NCI-H146 (cell line): ENCODE results near the gene ERC2.

Experiments
- DNase-seq: peaks from one replicate; lab custom pipeline; 2025; lab: John Stamatoyannopoulos, UW

Gene ERC2

DNA sequence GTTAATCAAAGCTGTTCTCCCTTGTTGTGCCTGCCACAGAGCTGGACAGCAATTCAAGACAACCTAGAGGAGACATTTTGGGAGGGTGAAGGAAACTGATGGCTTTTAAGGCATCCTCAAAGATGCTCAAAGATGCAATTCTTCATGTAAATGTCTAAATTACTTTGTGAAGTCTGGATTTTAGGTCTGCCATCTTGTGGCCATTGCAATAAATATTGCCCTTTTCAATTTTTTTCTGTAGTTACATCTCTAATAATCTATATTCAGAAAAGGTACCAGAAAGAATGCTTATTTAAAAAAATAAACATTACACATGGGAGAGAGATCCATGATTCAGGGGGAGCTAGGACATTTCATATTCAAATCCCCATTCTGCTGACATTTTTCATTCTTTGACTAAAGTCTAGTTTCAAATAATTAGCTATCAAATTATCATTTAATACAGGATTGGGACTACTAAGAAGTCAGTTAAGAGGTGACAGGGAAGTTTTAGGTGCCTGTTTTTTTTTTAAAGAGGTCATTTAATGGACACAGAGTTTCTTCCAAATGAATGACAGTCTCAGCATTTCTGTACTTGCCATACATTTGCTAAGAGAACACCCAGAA is 721.4 kb downstream of the ERC2 start:
- no peak for DNase-seq

DNA sequence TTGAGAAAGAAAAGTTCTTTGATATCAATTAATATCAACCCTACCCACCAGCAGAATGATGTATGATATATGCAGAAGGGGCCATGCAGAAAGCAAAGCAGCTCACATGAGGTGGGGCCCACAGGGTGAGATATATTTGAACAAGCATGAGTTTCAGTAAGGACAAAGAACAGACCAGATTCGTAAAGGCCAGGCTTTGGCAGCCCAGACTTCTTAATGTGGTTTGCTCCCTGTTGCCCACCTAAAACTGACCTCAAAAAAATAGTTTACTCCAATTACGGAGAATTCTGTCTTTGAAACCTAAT is 725.5 kb downstream of the ERC2 start:
- no peak for DNase-seq

DNA sequence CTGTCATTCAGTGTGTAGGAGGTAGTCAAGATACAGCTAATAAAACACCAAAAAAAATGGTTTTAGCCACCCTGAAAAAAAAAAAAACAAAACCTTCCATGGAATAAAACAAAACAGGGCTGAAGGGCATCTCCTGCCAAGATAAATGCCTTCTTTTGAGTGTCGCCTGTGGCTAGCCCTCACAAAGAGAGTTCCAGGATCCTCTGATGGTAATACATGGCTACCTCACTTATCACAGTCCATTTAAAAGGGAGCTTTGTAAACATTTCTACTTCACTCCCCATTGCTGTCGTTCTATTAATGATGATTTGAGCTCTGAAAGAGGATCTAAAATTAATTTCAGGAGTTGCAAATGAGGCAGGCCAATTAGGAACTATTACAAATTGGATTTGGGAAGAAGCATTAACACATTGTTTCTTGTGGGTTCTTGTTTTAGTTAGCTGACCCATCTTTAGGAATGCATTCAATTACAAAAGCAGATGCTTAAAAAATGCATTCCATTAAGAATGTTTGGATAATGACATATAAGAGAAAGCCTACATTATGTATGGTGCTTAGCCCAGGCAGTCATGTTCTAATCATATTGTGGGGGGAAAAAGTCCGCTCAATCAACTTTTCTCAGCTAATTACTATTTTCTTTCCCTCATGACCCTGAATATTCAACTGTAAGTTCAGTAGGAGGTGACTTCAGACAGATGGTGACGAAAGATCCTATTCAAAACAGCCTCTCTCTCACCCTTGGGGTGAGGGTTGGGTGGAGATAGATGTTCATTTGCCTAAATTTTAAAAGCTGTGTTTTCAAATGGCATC is 726.0 kb downstream of the ERC2 start:
- peak; percentile 53 for DNase-seq

DNA sequence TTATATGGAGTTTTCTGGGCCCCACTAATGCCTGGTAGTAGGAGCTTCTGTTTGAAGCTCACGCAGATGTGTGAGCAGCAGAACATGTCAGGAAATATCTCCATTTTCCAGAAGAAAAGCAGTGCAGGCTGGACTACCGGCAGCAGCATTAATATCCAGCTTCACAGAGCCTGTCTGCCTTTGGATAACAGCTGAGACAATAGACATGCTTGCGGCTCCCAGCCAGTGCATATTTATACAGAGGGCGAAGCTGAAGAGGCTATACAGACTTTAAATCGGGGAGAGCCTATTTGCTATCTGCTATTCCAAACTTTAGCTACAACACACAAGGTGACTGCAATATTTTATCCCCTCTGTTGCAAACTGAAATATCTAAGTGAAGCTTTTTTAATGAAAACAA is 731.1 kb downstream of the ERC2 start:
- no peak for DNase-seq

DNA sequence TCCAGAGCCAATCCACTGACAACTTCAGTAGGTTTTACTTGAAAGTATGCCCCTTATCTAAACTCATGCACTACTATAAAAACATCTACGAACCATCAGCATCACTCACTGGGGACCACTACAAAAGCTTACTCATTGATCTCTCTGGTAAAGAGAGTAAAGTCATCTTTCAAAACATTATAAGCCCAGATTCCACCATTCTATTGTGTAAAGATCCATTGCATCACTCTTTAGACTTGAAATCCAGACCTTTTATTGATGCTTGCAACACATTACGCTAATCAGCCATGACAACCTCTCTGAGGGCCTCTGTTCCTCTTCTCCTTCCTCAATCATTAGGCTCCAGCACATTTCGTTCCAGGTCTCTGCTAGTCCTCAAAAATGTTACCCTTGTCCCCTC is 732.3 kb downstream of the ERC2 start:
- no peak for DNase-seq

DNA sequence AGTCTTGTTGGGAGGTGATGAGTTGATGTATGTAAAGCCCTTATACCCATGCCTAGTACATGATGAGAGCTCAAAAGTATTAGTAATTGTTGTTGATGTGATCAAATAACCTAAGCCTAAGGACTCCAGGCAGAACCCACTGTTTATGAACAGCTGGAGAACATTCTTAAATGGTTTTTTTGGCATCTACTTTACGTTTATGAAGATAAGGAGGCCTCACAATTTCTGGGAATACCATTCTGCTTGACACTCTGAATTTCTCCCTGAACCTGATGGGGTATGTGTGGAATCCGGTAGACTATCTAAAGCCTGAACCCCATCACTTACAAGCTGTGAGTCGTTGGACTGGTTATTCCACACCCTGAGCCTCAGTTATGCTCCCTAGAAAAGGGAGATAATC is 736.5 kb downstream of the ERC2 start:
- DNase-seq = no peak

DNA sequence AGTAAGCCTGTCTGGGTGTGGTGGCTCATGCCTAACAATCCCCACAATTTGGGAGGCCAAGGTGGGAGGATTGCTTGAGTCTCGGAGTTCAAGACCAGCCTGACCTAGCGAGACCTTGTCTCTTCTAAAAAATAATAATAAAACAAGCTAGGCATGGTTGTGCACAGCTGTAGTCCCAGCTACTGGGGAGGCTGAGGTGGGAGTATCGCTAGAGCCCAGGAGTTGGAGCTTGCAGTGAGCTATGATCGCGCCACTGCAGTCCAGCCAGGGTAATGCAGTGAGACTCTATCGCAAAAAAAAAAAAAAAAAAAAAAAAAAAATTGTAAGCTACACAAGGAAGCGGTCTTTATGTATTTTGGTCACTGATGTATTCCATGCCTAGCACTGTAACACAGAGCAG is 738.7 kb downstream of the ERC2 start:
- DNase-seq = no peak

DNA sequence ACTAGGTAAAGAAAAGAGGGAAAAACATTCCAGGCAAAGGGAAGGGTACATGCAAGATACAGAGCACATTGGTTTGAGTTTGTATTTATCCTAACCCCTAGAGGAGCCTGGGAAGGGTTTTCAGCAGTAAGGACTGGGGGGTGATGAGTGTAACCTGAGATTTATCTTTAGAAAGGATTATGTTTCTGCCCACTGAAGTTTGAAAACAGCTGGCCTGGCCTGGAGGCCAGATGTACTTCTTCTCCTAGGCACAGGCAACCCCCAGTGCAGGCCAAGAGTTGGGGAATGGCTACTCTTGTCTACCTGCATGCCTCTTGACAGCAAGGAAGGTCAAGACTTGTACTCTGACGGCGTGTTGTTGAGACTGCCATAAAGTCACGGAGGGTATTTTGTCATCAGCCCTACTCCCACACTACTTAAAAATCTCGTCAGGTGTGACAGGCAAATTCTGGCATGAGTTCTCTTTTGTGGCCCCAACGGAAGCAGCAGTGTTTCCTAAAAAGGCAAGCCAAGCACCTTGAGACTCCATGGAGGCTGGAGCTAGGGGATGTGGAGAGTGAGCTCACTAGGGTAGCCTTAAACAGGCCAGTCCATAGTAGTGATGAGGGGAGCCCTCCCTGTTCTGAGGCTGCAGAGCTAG is 739.7 kb downstream of the ERC2 start:
- no peak for DNase-seq

DNA sequence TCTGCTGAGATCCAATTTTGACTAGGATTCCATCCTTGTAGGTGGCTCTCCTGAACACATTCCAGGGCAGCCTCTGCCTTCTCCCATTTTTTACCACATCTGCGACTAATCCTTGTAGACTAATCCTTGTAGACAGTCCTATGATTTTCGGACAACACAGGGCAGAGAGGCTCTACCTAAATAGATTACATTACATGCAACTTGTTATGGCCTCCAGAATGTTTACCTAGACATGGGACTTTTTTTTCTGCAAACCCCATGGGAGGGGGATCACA is 741.8 kb downstream of the ERC2 start:
- no peak for DNase-seq

DNA sequence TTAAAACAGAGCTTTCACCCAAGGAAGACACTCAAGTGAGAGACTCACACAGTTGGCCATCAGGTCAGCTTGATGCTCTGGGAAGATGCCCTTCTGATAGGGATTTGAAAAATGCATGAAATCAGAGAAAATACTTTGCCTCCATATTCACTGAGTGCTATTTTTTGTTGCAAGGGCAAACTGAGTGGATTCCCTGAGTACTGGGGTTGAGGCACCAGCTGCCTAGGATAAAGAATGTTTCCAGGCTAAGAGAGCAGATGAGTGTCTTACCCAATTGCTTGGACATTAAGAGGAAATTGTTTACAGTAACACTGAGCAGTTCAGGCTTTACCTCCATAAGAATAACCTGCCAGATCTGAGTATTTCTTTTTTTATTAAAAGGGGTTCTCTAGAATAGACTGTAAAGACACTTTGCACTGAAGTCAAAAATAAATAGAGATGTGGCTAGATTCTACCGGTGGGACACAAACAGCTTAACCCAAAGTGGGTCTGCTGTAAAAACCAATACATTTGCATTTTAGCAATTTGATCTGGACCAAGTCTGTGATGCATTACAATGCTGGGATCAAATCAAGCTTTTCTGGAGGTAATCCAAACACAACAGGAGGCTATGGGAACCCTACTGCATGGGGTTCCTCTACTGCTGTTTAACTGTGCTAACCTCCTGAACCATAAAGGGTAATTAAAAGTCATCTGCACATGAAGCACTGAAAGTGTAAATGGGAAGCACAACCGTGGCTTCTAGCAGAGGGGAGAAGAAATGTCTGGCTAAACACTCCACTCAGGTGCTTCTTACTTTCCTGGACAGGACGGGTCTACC is 742.4 kb downstream of the ERC2 start:
- DNase-seq = no peak

DNA sequence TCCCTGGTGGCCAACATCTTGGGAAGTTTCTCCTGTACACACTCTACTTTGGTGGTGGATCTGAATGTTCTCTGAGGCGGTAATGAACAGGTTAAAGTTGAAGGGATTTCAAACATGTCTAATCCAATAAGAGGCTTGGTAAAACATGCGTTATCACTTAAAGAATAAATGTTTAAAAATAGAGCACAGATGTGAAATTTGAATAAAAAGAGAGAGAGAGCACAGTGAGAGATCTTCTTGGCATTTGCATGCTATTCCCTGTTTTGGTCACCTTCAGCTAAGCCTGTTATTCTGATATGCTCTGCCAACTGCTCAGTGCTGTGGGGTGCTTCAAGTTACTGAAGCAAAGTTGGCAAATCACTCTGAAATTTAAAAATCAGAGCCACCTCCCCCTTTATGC is 743.4 kb downstream of the ERC2 start:
- no peak for DNase-seq

DNA sequence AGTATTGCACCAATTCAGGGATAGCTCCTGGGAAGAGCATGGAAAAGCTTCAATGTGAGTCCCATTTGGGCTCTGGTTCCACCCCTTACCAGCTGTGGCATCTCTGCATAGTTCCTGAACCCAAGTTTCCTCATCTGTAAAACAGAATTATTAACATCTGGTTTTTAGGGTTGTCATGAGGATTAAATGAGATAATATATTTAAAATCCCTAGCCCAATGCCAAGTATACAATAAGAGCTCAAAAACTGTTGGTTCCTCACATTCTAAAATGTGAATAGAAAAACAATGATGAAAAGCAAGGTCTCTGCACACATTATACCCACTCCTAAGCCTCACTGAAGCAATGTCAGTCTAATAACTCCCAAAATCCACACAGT is 743.9 kb downstream of the ERC2 start:
- no peak for DNase-seq

DNA sequence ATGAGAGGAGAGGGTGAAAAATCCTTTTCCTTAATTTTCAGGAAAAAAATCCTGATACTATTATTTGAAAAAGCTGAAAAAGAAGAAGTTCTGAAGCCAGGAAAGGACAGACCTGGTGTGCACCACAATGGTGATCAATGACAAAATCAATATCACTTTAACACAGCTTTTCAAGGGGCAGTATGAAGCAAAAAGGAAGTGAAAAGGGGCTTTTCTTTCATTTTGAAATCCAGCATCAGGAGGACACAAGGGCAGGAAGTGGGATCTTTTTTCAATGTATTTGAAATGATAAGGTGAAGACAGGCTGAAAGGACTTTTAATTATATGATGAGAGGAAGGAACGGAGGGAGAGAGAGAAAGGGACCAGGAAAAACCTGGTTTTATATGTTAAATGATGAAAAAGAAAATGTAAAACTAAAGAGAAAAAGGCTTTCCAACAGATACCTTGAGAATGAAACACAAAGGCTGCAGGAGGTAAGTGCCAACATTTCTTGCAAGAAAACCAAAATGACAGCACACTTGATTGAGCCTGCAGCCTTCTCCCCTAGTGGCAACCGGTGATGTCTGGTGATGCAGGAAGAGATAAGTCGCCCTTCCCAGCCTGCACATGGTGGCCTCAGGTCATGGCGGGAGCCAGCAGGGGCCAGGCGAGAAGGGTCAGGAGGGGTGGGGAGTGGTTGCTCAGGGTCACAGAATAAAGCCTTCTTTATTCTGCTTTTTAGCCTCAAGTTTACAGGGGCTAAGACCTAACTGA is 744.4 kb downstream of the ERC2 start:
- peak; percentile 3 for DNase-seq

DNA sequence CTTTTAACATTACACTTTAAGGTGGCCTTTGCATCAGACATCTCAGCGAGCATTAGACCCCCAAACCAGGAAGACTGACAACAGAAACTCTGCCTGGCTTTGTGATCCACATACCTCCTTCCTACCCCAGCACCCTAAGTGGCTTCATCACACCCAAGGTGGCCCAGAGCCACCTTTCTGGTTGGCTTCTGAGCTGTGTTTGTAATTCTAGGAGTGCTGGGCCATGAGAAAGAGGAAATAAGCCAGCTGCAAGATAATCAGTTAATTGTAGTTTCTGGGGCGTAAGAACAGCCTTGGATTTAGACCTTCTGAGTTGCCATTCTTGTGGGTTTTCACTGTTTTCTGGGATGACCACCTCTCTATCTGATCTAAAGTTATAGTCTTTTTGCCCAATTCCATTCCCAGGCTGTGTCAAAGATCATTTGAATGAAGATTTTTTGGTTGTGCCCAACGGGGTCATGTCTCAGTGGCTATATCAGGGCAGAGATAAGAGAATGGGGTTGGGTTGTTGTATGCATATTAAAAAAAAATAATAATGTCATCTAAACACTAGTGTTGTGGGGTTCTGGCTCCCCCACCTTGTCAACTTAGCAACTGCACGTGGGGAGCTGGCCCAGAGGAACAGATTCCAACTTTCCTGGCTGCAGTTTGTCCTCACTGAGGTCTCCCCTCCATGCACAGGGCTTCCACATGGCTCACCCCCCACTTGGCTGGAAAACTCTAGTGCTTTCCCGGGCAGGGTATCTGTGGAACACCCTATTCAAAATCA is 746.4 kb downstream of the ERC2 start:
- peak; percentile 6 for DNase-seq

DNA sequence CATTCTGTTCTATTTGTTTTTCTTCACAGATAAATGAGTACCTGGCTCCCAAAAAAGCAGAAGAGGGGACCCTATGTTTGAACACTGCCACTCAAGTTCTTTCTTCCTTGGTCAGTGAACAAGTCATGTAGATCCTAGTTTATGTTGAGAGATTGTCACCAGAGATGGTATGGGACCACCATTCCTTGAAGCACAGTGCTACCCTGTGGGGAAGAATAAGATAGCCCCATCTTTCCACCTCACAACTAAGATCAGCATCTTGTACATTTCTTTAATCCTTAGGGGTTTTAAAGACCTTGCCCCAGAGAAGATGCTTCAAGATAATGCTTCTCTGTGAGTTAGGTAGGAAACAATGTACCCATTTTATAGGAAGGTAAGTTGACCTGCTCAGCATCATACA is 747.7 kb downstream of the ERC2 start:
- no peak for DNase-seq

DNA sequence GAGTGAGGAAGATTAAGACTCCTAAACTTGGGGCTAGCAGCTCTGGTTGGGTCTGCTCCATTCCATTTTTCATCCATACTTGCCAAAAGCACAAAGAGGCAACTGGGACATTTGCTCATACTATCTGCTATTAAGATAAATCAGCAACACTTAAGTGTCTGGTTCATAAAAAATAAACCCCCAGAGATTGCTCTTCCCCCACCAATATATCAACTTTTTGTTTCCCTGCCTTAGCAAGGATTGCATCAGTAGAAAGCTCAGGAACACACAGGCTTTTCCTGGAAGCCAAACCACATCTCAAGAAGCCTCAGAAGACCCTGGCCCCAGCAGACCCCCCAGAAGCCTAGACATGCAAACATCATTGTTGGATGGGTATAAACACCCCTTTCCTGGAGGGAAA is 748.8 kb downstream of the ERC2 start:
- DNase-seq = no peak

DNA sequence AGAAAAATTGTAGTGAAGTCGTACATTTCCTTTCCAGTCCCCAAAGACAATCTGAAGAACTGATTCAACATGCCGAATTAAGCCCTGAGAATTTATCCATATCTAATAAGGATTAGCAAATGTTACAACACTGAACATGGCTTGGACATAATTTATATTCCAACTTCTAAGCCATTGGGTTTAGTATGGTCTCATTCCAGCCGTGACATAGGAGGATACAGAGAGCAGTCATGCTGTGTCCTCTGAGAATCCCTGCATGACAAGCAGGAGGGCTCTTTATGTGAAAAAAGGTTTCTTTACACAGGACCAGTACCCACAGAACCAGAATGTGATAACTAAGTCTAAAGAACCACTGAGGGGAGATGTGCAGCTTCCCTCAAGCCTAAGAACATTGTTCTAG is 749.3 kb downstream of the ERC2 start:
- DNase-seq = no peak

DNA sequence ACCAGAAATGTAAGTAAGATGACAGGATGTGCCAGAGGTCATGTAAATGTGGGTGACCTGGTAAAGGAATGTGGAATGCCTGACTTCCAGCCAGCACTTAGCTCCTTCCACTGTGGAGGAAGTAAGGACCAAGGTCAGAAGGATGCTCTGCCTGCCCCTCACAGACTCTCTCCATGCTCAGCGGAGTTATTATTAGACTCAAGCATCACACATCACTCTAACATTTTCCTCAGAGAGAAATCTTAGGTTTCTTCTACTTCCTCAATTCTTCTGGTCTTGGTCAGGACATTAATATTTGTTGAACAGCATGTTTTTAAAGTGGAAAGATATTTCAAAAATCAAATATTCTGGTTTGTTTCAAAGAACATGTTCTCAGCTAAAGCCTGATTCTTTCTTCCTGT is 749.7 kb downstream of the ERC2 start:
- no peak for DNase-seq

DNA sequence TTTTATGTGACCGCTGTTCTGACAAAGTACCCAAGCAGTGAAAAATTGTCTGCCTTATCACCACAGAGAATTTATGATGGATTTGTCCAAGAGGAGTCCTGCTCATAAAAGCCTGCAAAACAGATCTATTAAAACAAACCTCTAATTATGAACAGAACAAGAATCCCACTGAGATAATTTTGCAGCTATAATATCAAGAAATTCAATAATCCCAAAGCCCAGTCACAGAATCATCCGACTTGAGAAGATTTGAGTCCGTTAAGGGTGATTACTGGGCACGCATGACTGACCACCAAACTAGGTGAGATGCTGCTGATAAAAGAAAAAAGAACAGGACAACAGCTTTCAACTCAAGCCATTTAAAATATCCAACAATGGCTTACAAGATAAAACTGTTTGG is 750.2 kb downstream of the ERC2 start:
- peak; percentile 26 for DNase-seq

DNA sequence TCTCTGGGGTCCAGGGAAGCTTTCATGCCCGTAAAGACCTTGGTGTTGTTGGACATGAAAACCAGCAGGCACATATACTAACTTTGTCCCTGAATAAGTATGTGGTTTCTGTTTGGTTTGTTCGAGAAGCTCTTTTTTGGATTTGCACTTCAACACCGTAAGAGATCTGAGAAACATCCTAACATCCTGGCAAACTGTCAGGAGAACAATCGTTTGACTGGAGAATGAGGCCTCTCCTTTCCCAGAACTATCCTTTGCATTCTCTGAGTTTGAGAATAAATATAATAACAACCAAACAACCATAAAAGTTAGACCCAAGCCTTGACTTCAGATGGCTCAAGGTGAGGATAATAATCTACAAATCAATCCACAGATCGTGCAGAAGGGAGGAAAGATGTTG is 750.8 kb downstream of the ERC2 start:
- no peak for DNase-seq

DNA sequence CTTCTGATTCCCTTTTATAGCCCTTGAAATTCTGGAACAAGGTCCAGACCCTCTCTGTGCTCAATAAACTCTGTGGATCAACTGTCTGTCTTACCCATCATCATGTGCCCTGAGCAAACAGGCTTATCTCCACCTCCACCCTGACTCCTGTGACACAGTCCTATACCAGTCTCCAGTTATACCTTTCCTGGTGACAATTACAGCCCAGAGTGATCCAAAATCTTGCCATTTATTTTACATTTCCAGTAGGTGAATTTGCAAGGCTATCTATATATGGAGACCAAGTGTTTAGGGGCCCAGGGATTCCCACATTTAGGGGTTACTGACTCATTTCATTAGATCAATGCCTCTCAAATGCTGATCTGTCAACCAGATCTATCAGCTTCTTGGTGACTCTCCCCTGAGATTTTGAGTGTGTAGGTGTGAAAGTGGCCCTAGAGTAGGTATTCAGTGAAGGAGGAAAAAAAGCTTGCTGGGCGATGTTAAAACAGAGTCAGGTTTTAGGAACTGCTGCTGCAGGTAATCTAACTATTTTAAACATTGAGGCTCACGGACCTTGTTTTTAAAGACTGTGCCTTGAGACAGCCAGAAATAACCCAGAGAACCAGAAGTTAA is 751.5 kb downstream of the ERC2 start:
- DNase-seq = no peak
